IMR-90 (cell line): ENCODE measurements around the gene PTPRN2.
"Not testable (repeated sequence)": the region's sequence is repeated elsewhere in the genome, so short reads cannot be mapped to it uniquely, and the experiment has no call there.

Experiments
- CHD1 ChIP-seq: IDR thresholded peaks from 2 replicates; pipeline ENCODE4 v1.6.1; 2012; ENCODE audit warnings: low read depth, low read length, improper control_type of control experiment
- ELK1 ChIP-seq: fragments of 150-350 bp; IDR thresholded peaks from 2 replicates; pipeline ENCODE4 v1.6.1; 2016; ENCODE audit warnings: low read depth, mild to moderate bottlenecking, low read length, moderate library complexity, borderline replicate concordance
- MAZ ChIP-seq: IDR thresholded peaks from 2 replicates; pipeline ENCODE4 v1.6.1; 2012; ENCODE audit warnings: low read depth, mild to moderate bottlenecking, low read length, improper control_type of control experiment, moderate library complexity, borderline replicate concordance
- MXI1 ChIP-seq: IDR thresholded peaks from 2 replicates; pipeline ENCODE4 v1.6.1; 2012; ENCODE audit warnings: low read depth, mild to moderate bottlenecking, low read length, moderate library complexity, borderline replicate concordance
- NFE2L2 ChIP-seq: fragments of 150-350 bp; IDR thresholded peaks from 2 replicates; pipeline ENCODE4 v1.6.1; 2016; ENCODE audit warnings: low read depth, mild to moderate bottlenecking, low read length
- POLR2A ChIP-seq: IDR thresholded peaks from 2 replicates; pipeline ENCODE4 v1.6.1; 2012; ENCODE audit warnings: mild to moderate bottlenecking, low read depth, low read length
- RAD21 ChIP-seq: IDR thresholded peaks from 2 replicates; pipeline ENCODE4 v1.6.1; 2012; ENCODE audit warnings: low read length, improper control_type of control experiment
- RCOR1 ChIP-seq: IDR thresholded peaks from 2 replicates; pipeline ENCODE4 v1.6.1; 2012; ENCODE audit warnings: mild to moderate bottlenecking, low read length, improper control_type of control experiment; ENCODE audit not compliant: insufficient replicate concordance
- RFX5 ChIP-seq: IDR thresholded peaks from 2 replicates; pipeline ENCODE4 v1.8.0; 2012; ENCODE audit warnings: low read depth, mild to moderate bottlenecking, low read length, moderate library complexity
- SMC3 ChIP-seq: fragments of 150-350 bp; IDR thresholded peaks from 2 replicates; pipeline ENCODE4 v1.6.1; 2016; ENCODE audit warnings: low read depth, mild to moderate bottlenecking, antibody characterized with exemption, low read length, moderate library complexity
- USF2 ChIP-seq: fragments of 150-350 bp; IDR thresholded peaks from 2 replicates; pipeline ENCODE4 v1.6.1; 2017; ENCODE audit warnings: mild to moderate bottlenecking, antibody characterized with exemption, low read length, low read depth
- TF ChIP-seq, protein P1 (sequence below): conservative IDR thresholded peaks from 2 replicates; pipeline ENCODE4 v1.5.1; 2012; ENCODE audit warnings: mild to moderate bottlenecking, low read depth, low read length, improper control_type of control experiment

GRCh38 chr7:157846746-157847145, 740.9 kb downstream of the PTPRN2 start:
- TF ChIP-seq RCOR1, CHD1, ELK1, MXI1, MAZ, RFX5, USF2, RAD21, POLR2A, NFE2L2, SMC3: not testable (repeated sequence)
- TF ChIP-seq, protein P1, sequence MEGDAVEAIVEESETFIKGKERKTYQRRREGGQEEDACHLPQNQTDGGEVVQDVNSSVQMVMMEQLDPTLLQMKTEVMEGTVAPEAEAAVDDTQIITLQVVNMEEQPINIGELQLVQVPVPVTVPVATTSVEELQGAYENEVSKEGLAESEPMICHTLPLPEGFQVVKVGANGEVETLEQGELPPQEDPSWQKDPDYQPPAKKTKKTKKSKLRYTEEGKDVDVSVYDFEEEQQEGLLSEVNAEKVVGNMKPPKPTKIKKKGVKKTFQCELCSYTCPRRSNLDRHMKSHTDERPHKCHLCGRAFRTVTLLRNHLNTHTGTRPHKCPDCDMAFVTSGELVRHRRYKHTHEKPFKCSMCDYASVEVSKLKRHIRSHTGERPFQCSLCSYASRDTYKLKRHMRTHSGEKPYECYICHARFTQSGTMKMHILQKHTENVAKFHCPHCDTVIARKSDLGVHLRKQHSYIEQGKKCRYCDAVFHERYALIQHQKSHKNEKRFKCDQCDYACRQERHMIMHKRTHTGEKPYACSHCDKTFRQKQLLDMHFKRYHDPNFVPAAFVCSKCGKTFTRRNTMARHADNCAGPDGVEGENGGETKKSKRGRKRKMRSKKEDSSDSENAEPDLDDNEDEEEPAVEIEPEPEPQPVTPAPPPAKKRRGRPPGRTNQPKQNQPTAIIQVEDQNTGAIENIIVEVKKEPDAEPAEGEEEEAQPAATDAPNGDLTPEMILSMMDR, result not testable (repeated sequence)
